ENCODE measurements around the gene HNF4A.

HNF4A gene

GRCh38 chr20:44457016-44457415, 101.5 kb downstream of the HNF4A start:
- H3K27ac ChIP-seq (ENCODE audit: insufficient read depth, low read depth, low read length, poor library complexity, severe bottlenecking): no peak overlapping the region
- no peaks in the 10 kb centered on the region for H3K27me3 ChIP-seq (ENCODE audit: control insufficient read depth, insufficient read depth, low read length, poor library complexity, severe bottlenecking)
- H3K36me3 ChIP-seq (ENCODE audit: control insufficient read depth, insufficient read depth, low read length): no peaks in the 10 kb centered on the region
- H3K4me3 ChIP-seq (ENCODE audit: insufficient read depth, low read depth, low read length): no peak overlapping the region
- no peaks in the 10 kb centered on the region for H3K9me3 ChIP-seq (ENCODE audit: control insufficient read depth, low read length)
- H3K4me1 ChIP-seq (ENCODE audit: control insufficient read depth, insufficient read depth, low read length): no peaks in the 10 kb centered on the region
- 84 to 85% methylated on average over 6 of the region's 6 CpGs for WGBS, 2 experiments

- WGBS, 2 experiments: 90 to 93% methylated on average over 1 of the region's 2 CpGs
- Histone ChIP-seq H3K9me3 (ENCODE audit: control insufficient read depth, low read length) (no peaks in the 10 kb centered on the region), H3K27ac (ENCODE audit: insufficient read depth, low read depth, low read length, poor library complexity, severe bottlenecking) (no peak overlapping the region), H3K4me3 (ENCODE audit: insufficient read depth, low read depth, low read length) (no peak overlapping the region), H3K36me3 (ENCODE audit: control insufficient read depth, insufficient read depth, low read length) (no peaks in the 10 kb centered on the region), H3K27me3 (ENCODE audit: control insufficient read depth, insufficient read depth, low read length, poor library complexity, severe bottlenecking) (no peaks in the 10 kb centered on the region), H3K4me1 (ENCODE audit: control insufficient read depth, insufficient read depth, low read length) (no peaks in the 10 kb centered on the region)
Observed at GRCh38 chr20:44459271-44459670, 103.8 kb downstream of the HNF4A start.

GRCh38 chr20:44460795-44461141, 105.3 kb downstream of the HNF4A start:
- H3K36me3 ChIP-seq (ENCODE audit: control insufficient read depth, insufficient read depth, low read length): no peaks in the 10 kb centered on the region
- H3K9me3 ChIP-seq (ENCODE audit: control insufficient read depth, low read length): no peaks in the 10 kb centered on the region
- H3K4me1 ChIP-seq (ENCODE audit: control insufficient read depth, insufficient read depth, low read length): no peaks in the 10 kb centered on the region
- no peak overlapping the region for H3K4me3 ChIP-seq (ENCODE audit: insufficient read depth, low read depth, low read length)
- WGBS, 2 experiments: 58 to 67% methylated on average over 3 of the region's 3 CpGs
- no peaks in the 10 kb centered on the region for H3K27me3 ChIP-seq (ENCODE audit: control insufficient read depth, insufficient read depth, low read length, poor library complexity, severe bottlenecking)
- H3K27ac ChIP-seq (ENCODE audit: insufficient read depth, low read depth, low read length, poor library complexity, severe bottlenecking): no peak overlapping the region

- Histone ChIP-seq H3K9me3 (ENCODE audit: control insufficient read depth, low read length) (no peaks in the 10 kb centered on the region), H3K27ac (ENCODE audit: insufficient read depth, low read depth, low read length, poor library complexity, severe bottlenecking) (no peak overlapping the region), H3K4me1 (ENCODE audit: control insufficient read depth, insufficient read depth, low read length) (no peaks in the 10 kb centered on the region), H3K27me3 (ENCODE audit: control insufficient read depth, insufficient read depth, low read length, poor library complexity, severe bottlenecking) (no peaks in the 10 kb centered on the region), H3K36me3 (ENCODE audit: control insufficient read depth, insufficient read depth, low read length) (no peaks in the 10 kb centered on the region), H3K4me3 (ENCODE audit: insufficient read depth, low read depth, low read length) (no peak overlapping the region)
- 83 to 85% methylated on average over 6 of the region's 6 CpGs for WGBS, 2 experiments
Observed at GRCh38 chr20:44461142-44461802, 105.8 kb downstream of the HNF4A start.

- Histone ChIP-seq H3K4me3 (ENCODE audit: insufficient read depth, low read depth, low read length) (no peak overlapping the region), H3K36me3 (ENCODE audit: control insufficient read depth, insufficient read depth, low read length) (no peaks in the 10 kb centered on the region), H3K27me3 (ENCODE audit: control insufficient read depth, insufficient read depth, low read length, poor library complexity, severe bottlenecking) (no peaks in the 10 kb centered on the region), H3K27ac (ENCODE audit: insufficient read depth, low read depth, low read length, poor library complexity, severe bottlenecking) (no peak overlapping the region), H3K9me3 (ENCODE audit: control insufficient read depth, low read length) (no peaks in the 10 kb centered on the region), H3K4me1 (ENCODE audit: control insufficient read depth, insufficient read depth, low read length) (no peaks in the 10 kb centered on the region)
- 80 to 82% methylated on average over 5 of the region's 5 CpGs for WGBS, 2 experiments
Observed at GRCh38 chr20:44461803-44462174, 106.3 kb downstream of the HNF4A start.

GRCh38 chr20:44463466-44463865, 108.0 kb downstream of the HNF4A start:
- Histone ChIP-seq H3K36me3 (ENCODE audit: control insufficient read depth, insufficient read depth, low read length) (no peaks in the 10 kb centered on the region), H3K9me3 (ENCODE audit: control insufficient read depth, low read length) (no peaks in the 10 kb centered on the region), H3K27me3 (ENCODE audit: control insufficient read depth, insufficient read depth, low read length, poor library complexity, severe bottlenecking) (no peaks in the 10 kb centered on the region), H3K27ac (ENCODE audit: insufficient read depth, low read depth, low read length, poor library complexity, severe bottlenecking) (no peak overlapping the region), H3K4me3 (ENCODE audit: insufficient read depth, low read depth, low read length) (no peak overlapping the region), H3K4me1 (ENCODE audit: control insufficient read depth, insufficient read depth, low read length) (no peaks in the 10 kb centered on the region)
- WGBS, 2 experiments: 86 to 89% methylated on average over 5 of the region's 5 CpGs

GRCh38 chr20:44464514-44464913, 109.0 kb downstream of the HNF4A start:
- 89% methylated on average over 3 of the region's 3 CpGs for WGBS, 2 experiments
- Histone ChIP-seq H3K4me3 (ENCODE audit: insufficient read depth, low read depth, low read length) (no peak overlapping the region), H3K9me3 (ENCODE audit: control insufficient read depth, low read length) (no peaks in the 10 kb centered on the region), H3K27me3 (ENCODE audit: control insufficient read depth, insufficient read depth, low read length, poor library complexity, severe bottlenecking) (no peaks in the 10 kb centered on the region), H3K4me1 (ENCODE audit: control insufficient read depth, insufficient read depth, low read length) (no peaks in the 10 kb centered on the region), H3K27ac (ENCODE audit: insufficient read depth, low read depth, low read length, poor library complexity, severe bottlenecking) (no peak overlapping the region), H3K36me3 (ENCODE audit: control insufficient read depth, insufficient read depth, low read length) (no peaks in the 10 kb centered on the region)

GRCh38 chr20:44465001-44465560, 109.6 kb downstream of the HNF4A start:
- 81 to 84% methylated on average over 3 of the region's 3 CpGs for WGBS, 2 experiments

GRCh38 chr20:44467289-44467883, 111.9 kb downstream of the HNF4A start:
- H3K27ac ChIP-seq (ENCODE audit: insufficient read depth, low read depth, low read length, poor library complexity, severe bottlenecking): no peak overlapping the region
- H3K27me3 ChIP-seq (ENCODE audit: control insufficient read depth, insufficient read depth, low read length, poor library complexity, severe bottlenecking): no peaks in the 10 kb centered on the region
- no peaks in the 10 kb centered on the region for H3K9me3 ChIP-seq (ENCODE audit: control insufficient read depth, low read length)
- 88% methylated on average over 12 of the region's 12 CpGs for WGBS, 2 experiments
- H3K4me3 ChIP-seq (ENCODE audit: insufficient read depth, low read depth, low read length): no peak overlapping the region
- no peaks in the 10 kb centered on the region for H3K36me3 ChIP-seq (ENCODE audit: control insufficient read depth, insufficient read depth, low read length)
- H3K4me1 ChIP-seq (ENCODE audit: control insufficient read depth, insufficient read depth, low read length): no peaks in the 10 kb centered on the region

More at GRCh38 chr20:44465001-44465560, 109.6 kb downstream of the HNF4A start:
- Histone ChIP-seq H3K27me3 (ENCODE audit: control insufficient read depth, insufficient read depth, low read length, poor library complexity, severe bottlenecking) (no peaks in the 10 kb centered on the region), H3K4me1 (ENCODE audit: control insufficient read depth, insufficient read depth, low read length) (no peaks in the 10 kb centered on the region), H3K36me3 (ENCODE audit: control insufficient read depth, insufficient read depth, low read length) (no peaks in the 10 kb centered on the region), H3K4me3 (ENCODE audit: insufficient read depth, low read depth, low read length) (no peak overlapping the region), H3K27ac (ENCODE audit: insufficient read depth, low read depth, low read length, poor library complexity, severe bottlenecking) (no peak overlapping the region), H3K9me3 (ENCODE audit: control insufficient read depth, low read length) (no peaks in the 10 kb centered on the region)

GRCh38 chr20:44468044-44468782, 112.7 kb downstream of the HNF4A start:
- no peaks in the 10 kb centered on the region for H3K4me1 ChIP-seq (ENCODE audit: control insufficient read depth, insufficient read depth, low read length)
- no peak overlapping the region for H3K27ac ChIP-seq (ENCODE audit: insufficient read depth, low read depth, low read length, poor library complexity, severe bottlenecking)
- no peaks in the 10 kb centered on the region for H3K9me3 ChIP-seq (ENCODE audit: control insufficient read depth, low read length)
- no peaks in the 10 kb centered on the region for H3K36me3 ChIP-seq (ENCODE audit: control insufficient read depth, insufficient read depth, low read length)
- H3K27me3 ChIP-seq (ENCODE audit: control insufficient read depth, insufficient read depth, low read length, poor library complexity, severe bottlenecking): no peaks in the 10 kb centered on the region
- no peak overlapping the region for H3K4me3 ChIP-seq (ENCODE audit: insufficient read depth, low read depth, low read length)
- 93 to 96% methylated on average over 8 of the region's 8 CpGs for WGBS, 2 experiments
